Heart left ventricle (tissue), 16 donors: Measurements from ENCODE around the gene LMLN. TPM values are rescaled to one million over a fixed set of nuclear protein-coding genes. Genes with fewer than 3 reads are reported as not detected.
"Not testable (repeated sequence)": the region's sequence is repeated elsewhere in the genome, so short reads cannot be mapped to it uniquely, and the experiment has no call there.

Source experiments
- ATAC-seq, 4 donors: fragments of 200-7000 bp; cut with Tn5 transposase; one replicate each; pipeline ENCODE4 v1.9.1; 2020 to 2022; ENCODE audit warnings: moderate library complexity in 4 of 4, mild to moderate bottlenecking in 3 of 4, moderate number of reproducible peaks in 1 of 4
- DNase-seq, 5 donors: peaks; one replicate each; pipeline ENCODE4 v3.0.0-alpha.2; 2020
- H3K27ac ChIP-seq, 12 donors: fragments of 200-600 bp; sonication (generic) in 4 of 12; one replicate each; pipeline versions ENCODE4 v1.5.0 to v1.8.0; 2016 to 2022; ENCODE audit warnings: mild to moderate bottlenecking in 2 of 12
- H3K27me3 ChIP-seq, 9 donors: fragments of 200-600 bp; sonication (generic) in 2 of 9; one replicate each; pipeline versions ENCODE4 v1.5.1 to v1.8.0; 2016 to 2022; ENCODE audit warnings: mild to moderate bottlenecking in 3 of 9
- H3K36me3 ChIP-seq, 9 donors: fragments of 200-600 bp; sonication (generic) in 2 of 9; one replicate each; pipeline versions ENCODE4 v1.5.0 to v1.8.0; 2018 to 2022; ENCODE audit warnings: mild to moderate bottlenecking in 2 of 9
- H3K4me1 ChIP-seq, 12 donors: fragments of 200-600 bp; sonication (generic) in 4 of 12; one replicate each; pipeline versions ENCODE4 v1.5.0 to v1.8.0; 2016 to 2022; ENCODE audit warnings: mild to moderate bottlenecking in 3 of 12
- H3K4me3 ChIP-seq, 12 donors: fragments of 200-600 bp; sonication (generic) in 4 of 12; one replicate each; pipeline versions ENCODE4 v1.5.0 to v1.8.0; 2017 to 2022; ENCODE audit warnings: mild to moderate bottlenecking in 9 of 12, moderate library complexity in 4 of 12
- H3K9me3 ChIP-seq, 12 donors: fragments of 200-600 bp; sonication (generic) in 4 of 12; one replicate each; pipeline versions ENCODE4 v1.5.0 to v1.8.0; 2016 to 2022; ENCODE audit warnings: mild to moderate bottlenecking in 1 of 12
- CTCF ChIP-seq, 12 donors: fragments of 200-600 bp; sonication (generic) in 4 of 12; IDR thresholded peaks; one replicate each; pipeline versions ENCODE4 v1.5.0 to v1.8.0; 2018 to 2022; ENCODE audit warnings: antibody characterized with exemption in 12 of 12, mild to moderate bottlenecking in 5 of 12
- POLR2A ChIP-seq, 2 donors: fragments of 450-650 bp; IDR thresholded peaks; one replicate each; pipeline ENCODE4 v1.6.1; 2017; ENCODE audit warnings: antibody characterized with exemption in 2 of 2, mild to moderate bottlenecking in 2 of 2, moderate library complexity in 2 of 2
- WGBS, 4 donors: extraction: QIAGEN DNeasy Blood & Tissue Kit in 2 of 4; methylation state at CpG; one replicate each; pipeline versions ENCODE4 v1.1.5 to v1.1.7; 2013 to 2018; 5-methylcytosine and 5-hydroxymethylcytosine counted together
- intact Hi-C, 10 donors: fragments of 100-400 bp; cut with DNase I; formaldehyde crosslinking; loops; one replicate each; pipeline versions ENCODE4 v1.11.1 to v1.14.2; 2022
- long read RNA-seq, 3 donors: library from polyadenylated mRNA; unstranded; transcript quantifications; one replicate each; pipeline ENCODE4 v2.0.0, GENCODE V29; 2020 to 2021
- polyA plus RNA-seq, 2 donors: library from polyadenylated mRNA; stranded (reverse); fragments of 200-250 nt; gene quantifications; one replicate each; pipeline ENCODE4 v1.2.3, GENCODE V29; 2013
- total RNA-seq, 9 donors: library from RNA; depleted of rRNA in 2 of 9; stranded (reverse); fragments of >200 nt in 2 of 9; fragmentation: NEBNext Ultra II Directional in 3 of 9; extraction: Animal tissue kit (Norgen Biotek cat#: 25700) in 3 of 9; gene quantifications; one replicate each; pipeline versions ENCODE4 v1.1.0 to v1.2.4, GENCODE V29; 2016 to 2023
- donor health status: ischemic (EF 13 %, LVEDD 7.1; RV severe dilation, severe dysfunction).
- donor health status: healthy with polysubstance abuse.
- donor health status: DM: no; HTN: yes; CAD: no.
- donor health status: DM: no; HTN: no; CAD: no.
- donor health status: ischemic (EF 25% LVEDD 6.9; RV normal size, moderate dysfunction).
- donor health status: ischemic (EF 25% LVEDD 5.7; RV mildly dilated, moderate dysfunction).
- donor health status: healthy.
- donor health status: DM: yes; HTN: yes; CAD: no.
- donor health status: ischemic (EF 35%, LVEDD 5.7; RV mildly dilated, moderate dysfunction).
- donor health status: nonischemic (EF 11% LVEDD 7.7; RV severe dilation, severe dysfunction).
- donor health status: DM: yes; HTN: yes; CAD: no.
- donor health status: PGD.
- donor health status: ischemic (EF 29% LVEDD 5.4; RV normal size, mild dysfunction).
- donor health status: nonischemic (EF 23%, LVEDD 6.1; RV moderate dilation, normal function).

The LMLN gene, protein sequence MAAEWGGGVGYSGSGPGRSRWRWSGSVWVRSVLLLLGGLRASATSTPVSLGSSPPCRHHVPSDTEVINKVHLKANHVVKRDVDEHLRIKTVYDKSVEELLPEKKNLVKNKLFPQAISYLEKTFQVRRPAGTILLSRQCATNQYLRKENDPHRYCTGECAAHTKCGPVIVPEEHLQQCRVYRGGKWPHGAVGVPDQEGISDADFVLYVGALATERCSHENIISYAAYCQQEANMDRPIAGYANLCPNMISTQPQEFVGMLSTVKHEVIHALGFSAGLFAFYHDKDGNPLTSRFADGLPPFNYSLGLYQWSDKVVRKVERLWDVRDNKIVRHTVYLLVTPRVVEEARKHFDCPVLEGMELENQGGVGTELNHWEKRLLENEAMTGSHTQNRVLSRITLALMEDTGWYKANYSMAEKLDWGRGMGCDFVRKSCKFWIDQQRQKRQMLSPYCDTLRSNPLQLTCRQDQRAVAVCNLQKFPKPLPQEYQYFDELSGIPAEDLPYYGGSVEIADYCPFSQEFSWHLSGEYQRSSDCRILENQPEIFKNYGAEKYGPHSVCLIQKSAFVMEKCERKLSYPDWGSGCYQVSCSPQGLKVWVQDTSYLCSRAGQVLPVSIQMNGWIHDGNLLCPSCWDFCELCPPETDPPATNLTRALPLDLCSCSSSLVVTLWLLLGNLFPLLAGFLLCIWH
- total RNA-seq (10 to 100 TPM in 3 of 9 donors, 1 to 10 TPM in 6; 4.1 to 17.1 (median 9.0) TPM), polyA plus RNA-seq (1 to 10 TPM; 2.5 to 5.7 TPM)
- long read RNA-seq, donor 1, full-length matches to known transcripts: 12 of 15 reads
- long read RNA-seq, donor 1, partial matches to known transcripts: 1 of 15 reads
- long read RNA-seq, donor 1, other reads (novel, unspliced or antisense): 2 of 15 reads
- long read RNA-seq, donor 2, full-length matches to known transcripts: 24 of 31 reads
- long read RNA-seq, donor 2, partial matches to known transcripts: 1 of 31 reads
- long read RNA-seq, donor 2, other reads (novel, unspliced or antisense): 6 of 31 reads
- long read RNA-seq, donor 3, full-length matches to known transcripts: 13 of 21 reads
- long read RNA-seq, donor 3, partial matches to known transcripts: 0 of 21 reads
- long read RNA-seq, donor 3, other reads (novel, unspliced or antisense): 8 of 21 reads

DNA sequence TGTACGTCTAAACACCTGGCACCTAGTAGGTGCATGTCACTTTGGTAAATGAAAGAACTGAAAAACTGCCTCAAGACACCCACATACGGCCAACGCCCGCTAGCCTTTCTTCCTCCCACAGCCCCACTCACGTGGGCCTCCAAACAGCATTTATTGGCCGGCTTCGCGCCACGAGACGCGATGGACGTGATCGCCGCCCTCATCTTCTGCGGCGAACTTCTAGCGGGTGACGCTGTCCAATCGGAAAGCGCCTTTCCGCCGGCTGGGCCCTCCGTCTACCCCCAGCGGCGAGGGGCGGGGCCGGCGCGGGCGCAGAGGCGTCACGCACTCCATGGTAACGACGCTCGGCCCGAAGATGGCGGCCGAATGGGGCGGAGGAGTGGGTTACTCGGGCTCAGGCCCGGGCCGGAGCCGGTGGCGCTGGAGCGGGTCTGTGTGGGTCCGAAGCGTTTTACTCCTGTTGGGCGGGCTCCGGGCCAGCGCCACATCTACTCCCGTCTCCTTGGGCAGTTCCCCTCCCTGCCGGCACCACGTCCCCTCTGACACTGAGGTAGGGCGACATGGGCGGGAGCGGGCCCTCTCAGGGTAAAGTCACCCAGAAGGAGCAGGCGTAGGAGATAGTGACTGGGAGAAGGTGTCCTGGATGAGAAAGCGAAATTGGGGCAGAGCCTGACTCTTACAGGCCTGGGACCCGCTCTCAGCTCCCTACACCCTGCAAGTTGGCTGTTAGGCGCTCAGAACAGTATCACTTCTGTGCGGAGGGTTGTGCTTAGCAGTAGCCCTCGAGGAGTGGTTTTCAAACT lies at the start of gene LMLN:
Gene LMLN, plus strand, starts transcription at position 327 of the 803 bp plus-strand sequence. Its CDS starts 29 bp downstream, at position 356.
- DNase-seq: peak; percentile 96 to 97 (median 97)
- TF ChIP-seq POLR2A (IDR thresholded peaks at IDR 0.05) (peak in 1 of 2 donors; percentile 62), CTCF (IDR thresholded peaks at IDR 0.05) (no peak)
- Histone ChIP-seq H3K36me3 (peaks cover 0 to 29% (median 19%) of the 10 kb centered on the region in 9 donors), H3K4me1 (peaks cover 0 to 48% (median 18%) of the 10 kb centered on the region in 12 donors), H3K9me3 (no peaks in the 10 kb centered on the region), H3K4me3 (peak within 1 kb of the TSS; percentile 64 to 87 (median 80)), H3K27me3 (no peaks in the 10 kb centered on the region), H3K27ac (peak within 1 kb of the TSS; percentile 1 to 84 (median 79))
- ATAC-seq: peak; percentile 97 to 99 (median 98)
- intact Hi-C loops: loop anchor here in 1 of 10 donors (1.0 kb wide), 1 partner anchor 10 kb away; the partner anchor contains the start of gene RPL35A
- 0 to 1% (median 0%) methylated on average over 21 to 62 of the region's 62 CpGs for WGBS, 4 donors

DNA sequence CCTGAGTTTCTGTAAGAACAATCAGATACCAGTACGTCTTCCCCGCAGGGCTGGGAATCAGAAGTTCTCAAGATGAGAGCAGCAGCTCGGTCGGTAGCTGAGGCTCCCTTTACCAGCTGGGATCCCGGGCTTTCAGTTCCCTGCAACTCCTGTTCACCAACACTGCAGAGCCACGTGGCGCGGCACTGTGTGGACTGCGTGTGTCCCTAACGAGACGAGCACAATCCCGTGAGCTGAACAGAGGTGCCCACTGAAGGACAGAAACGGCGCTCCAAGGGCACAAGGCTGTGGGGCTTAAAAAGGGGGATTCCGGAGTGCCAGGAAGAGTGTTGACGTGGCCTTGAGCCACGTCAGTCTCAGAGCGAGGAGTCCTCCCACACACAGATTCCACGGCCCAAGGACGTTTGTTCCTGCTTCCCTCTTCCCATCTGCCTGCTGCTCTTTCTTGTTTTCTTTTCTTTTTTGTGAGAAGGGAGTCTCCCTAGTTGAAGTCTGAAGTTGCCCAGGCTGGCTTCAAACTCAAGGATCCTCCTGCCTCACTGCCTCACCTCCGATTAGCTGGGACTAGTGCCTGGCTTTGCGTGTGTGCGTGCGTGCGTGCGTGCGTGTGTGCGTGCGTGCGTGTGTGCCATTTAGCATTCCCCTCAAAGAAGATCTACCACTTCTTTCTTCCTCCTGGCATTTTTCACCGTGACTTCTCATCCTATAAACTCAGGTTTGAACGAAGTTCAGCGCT lies 47.1 kb upstream of the LMLN start:
- H3K4me1 ChIP-seq: no peaks in the 10 kb centered on the region
- H3K27ac ChIP-seq: no peak overlapping the region
- H3K36me3 ChIP-seq: peaks cover 0 to 3% (median 0%) of the 10 kb centered on the region in 9 donors
- no peaks in the 10 kb centered on the region for H3K9me3 ChIP-seq
- ATAC-seq (peak in 3 of 4 donors; percentile 37 to 70 (median 54)), DNase-seq (no peak)
- intact Hi-C loops: no loop called here
- WGBS, 4 donors: 68 to 78% (median 75%) methylated on average over 33 of the region's 33 CpGs
- TF ChIP-seq CTCF (IDR thresholded peaks at IDR 0.05): no peak
- no peak for TF ChIP-seq POLR2A (IDR thresholded peaks at IDR 0.05)
- peak overlapping the region in 4 of 12 donors; percentile 12 to 25 (median 23) for H3K4me3 ChIP-seq
- H3K27me3 ChIP-seq: no peaks in the 10 kb centered on the region

GRCh38 chr3:197913641-197914380 lies 46.2 kb upstream of the LMLN start:
- no peak for TF ChIP-seq POLR2A (IDR thresholded peaks at IDR 0.05)
- TF ChIP-seq CTCF (IDR thresholded peaks at IDR 0.05): no peak
- H3K27me3 ChIP-seq: no peaks in the 10 kb centered on the region
- intact Hi-C loops: no loop called here
- no peak overlapping the region for H3K27ac ChIP-seq
- no peaks in the 10 kb centered on the region for H3K4me1 ChIP-seq
- 95 to 96% (median 95%) methylated on average over 12 of the region's 12 CpGs for WGBS, 4 donors
- DNase-seq (no peak), ATAC-seq (no peak)
- no peak overlapping the region for H3K4me3 ChIP-seq
- H3K36me3 ChIP-seq: peaks cover 0 to 3% (median 0%) of the 10 kb centered on the region in 9 donors
- H3K9me3 ChIP-seq: no peaks in the 10 kb centered on the region

- H3K4me1 ChIP-seq, DNase-seq, ATAC-seq, H3K9me3 ChIP-seq, H3K27me3 ChIP-seq, H3K4me3 ChIP-seq, H3K27ac ChIP-seq, intact Hi-C loops: not testable (repeated sequence)
- WGBS, 4 donors: 86 to 93% (median 88%) methylated on average over 22 to 24 of the region's 24 CpGs
- peaks cover 0 to 31% (median 14%) of the 10 kb centered on the region in 9 donors for H3K36me3 ChIP-seq
Observed at GRCh38 chr3:197921429-197922275, 38.4 kb upstream of the LMLN start.
